Kidney epithelial cell (primary cell): ENCODE results near the gene FAM117B. TPM values are rescaled to one million over a fixed set of nuclear protein-coding genes. Genes with fewer than 3 reads are reported as not detected.

ENCODE experiments used
- total RNA-seq: library from RNA; depleted of rRNA; stranded (reverse); fragments of >200 nt; gene quantifications from 2 replicates; pipeline ENCODE4 v1.2.3, GENCODE V29; 2015

Gene FAM117B
- total RNA-seq, 1 donor from 2014 or later = 6.7 TPM

Other genes with a start within 250 kb of the FAM117B start
- gene ICA1L, start 236.8 kb downstream of the FAM117B start, total RNA-seq = 7.3 and 7.6 TPM in 2 replicates